Astrocyte (in vitro differentiated cells and primary cell): ENCODE results near the gene MSH5. TPM values are rescaled to one million over a fixed set of nuclear protein-coding genes. Genes with fewer than 3 reads are reported as not detected.

Experiments
- DNase-seq: peaks from one replicate; pipeline ENCODE4 v3.0.0-alpha.2; 2010; ENCODE audit warnings: low read depth
- FAIRE-seq: peaks from 2 replicates; lab custom pipeline; 2011; peaks lifted over from hg19 to GRCh38; lab: Jason Lieb, UNC
- H2AFZ ChIP-seq: 2 replicates; pipeline ENCODE4 v1.6.0; 2012; ENCODE audit warnings: low read depth, low read length, inconsistent platforms
- H3K27ac ChIP-seq: 2 replicates; pipeline ENCODE4 v1.5.1; 2011; ENCODE audit warnings: low read depth, low read length, inconsistent platforms
- H3K27me3 ChIP-seq: 2 replicates; pipeline ENCODE4 v1.6.0; 2011; ENCODE audit warnings: low read length, inconsistent platforms; ENCODE audit not compliant: insufficient read depth
- H3K36me3 ChIP-seq: 2 replicates; pipeline ENCODE4 v1.5.1; 2011; ENCODE audit warnings: low read length, inconsistent platforms; ENCODE audit not compliant: insufficient read depth
- H3K4me1 ChIP-seq: 2 replicates; pipeline ENCODE4 v1.5.1; 2011; ENCODE audit warnings: low read length, inconsistent platforms; ENCODE audit not compliant: insufficient read depth
- H3K4me2 ChIP-seq: 2 replicates; pipeline ENCODE4 v1.6.0; 2012; ENCODE audit warnings: low read length, inconsistent platforms
- H3K4me3 ChIP-seq: 2 replicates; pipeline ENCODE4 v1.5.1; 2011; ENCODE audit warnings: low read depth, mild to moderate bottlenecking, low read length, inconsistent platforms; ENCODE audit not compliant: insufficient read depth
- H3K79me2 ChIP-seq: 2 replicates; pipeline ENCODE4 v1.6.0; 2012; ENCODE audit warnings: mild to moderate bottlenecking, low read length, inconsistent platforms; ENCODE audit not compliant: insufficient read depth
- H3K9ac ChIP-seq: 2 replicates; pipeline ENCODE4 v1.6.0; 2012; ENCODE audit warnings: mild to moderate bottlenecking, low read length, inconsistent platforms
- H3K9me3 ChIP-seq: 2 replicates; pipeline ENCODE4 v1.5.1; 2012; ENCODE audit warnings: low read depth, mild to moderate bottlenecking, low read length, inconsistent platforms; ENCODE audit not compliant: insufficient read depth
- H4K20me1 ChIP-seq: 2 replicates; pipeline ENCODE4 v1.6.0; 2012; ENCODE audit warnings: low read length, inconsistent platforms; ENCODE audit not compliant: insufficient read depth
- H3K27ac Mint-ChIP-seq: one replicate; pipeline ENCODE4 v1.8.0; 2021; ENCODE audit warnings: mild to moderate bottlenecking, mixed read lengths; ENCODE audit not compliant: unreplicated experiment
- H3K27me3 Mint-ChIP-seq: one replicate; pipeline ENCODE4 v1.8.0; 2021; ENCODE audit warnings: low read depth, mixed read lengths; ENCODE audit not compliant: unreplicated experiment
- H3K36me3 Mint-ChIP-seq: one replicate; pipeline ENCODE4 v1.8.0; 2021; ENCODE audit warnings: low read depth, mixed read lengths; ENCODE audit not compliant: unreplicated experiment
- H3K4me1 Mint-ChIP-seq: one replicate; pipeline ENCODE4 v1.8.0; 2021; ENCODE audit warnings: low read depth, mixed read lengths; ENCODE audit not compliant: unreplicated experiment
- H3K4me3 Mint-ChIP-seq: one replicate; pipeline ENCODE4 v1.8.0; 2021; ENCODE audit warnings: mild to moderate bottlenecking, moderate library complexity, mixed read lengths; ENCODE audit not compliant: unreplicated experiment
- H3K9me3 Mint-ChIP-seq: one replicate; pipeline ENCODE4 v1.8.0; 2021; ENCODE audit warnings: mild to moderate bottlenecking, mixed read lengths; ENCODE audit not compliant: unreplicated experiment
- CTCF ChIP-seq: IDR thresholded peaks from 2 replicates; pipeline ENCODE4 v1.5.1; 2011; ENCODE audit warnings: low read depth, mild to moderate bottlenecking, inconsistent platforms, low read length, moderate library complexity; ENCODE audit not compliant: insufficient read depth
- EZH2 ChIP-seq: IDR thresholded peaks from 2 replicates; pipeline ENCODE4 v1.6.1; 2012; ENCODE audit warnings: mild to moderate bottlenecking, low read length, inconsistent platforms; ENCODE audit not compliant: insufficient read depth
- total RNA-seq: library from RNA; stranded (reverse); gene quantifications from 2 replicates; pipeline ENCODE4 v1.2.1, GENCODE V29; 2021

MSH5 gene
- total RNA-seq, 1 donor from 2014 or later: 6.8 TPM

DNA sequence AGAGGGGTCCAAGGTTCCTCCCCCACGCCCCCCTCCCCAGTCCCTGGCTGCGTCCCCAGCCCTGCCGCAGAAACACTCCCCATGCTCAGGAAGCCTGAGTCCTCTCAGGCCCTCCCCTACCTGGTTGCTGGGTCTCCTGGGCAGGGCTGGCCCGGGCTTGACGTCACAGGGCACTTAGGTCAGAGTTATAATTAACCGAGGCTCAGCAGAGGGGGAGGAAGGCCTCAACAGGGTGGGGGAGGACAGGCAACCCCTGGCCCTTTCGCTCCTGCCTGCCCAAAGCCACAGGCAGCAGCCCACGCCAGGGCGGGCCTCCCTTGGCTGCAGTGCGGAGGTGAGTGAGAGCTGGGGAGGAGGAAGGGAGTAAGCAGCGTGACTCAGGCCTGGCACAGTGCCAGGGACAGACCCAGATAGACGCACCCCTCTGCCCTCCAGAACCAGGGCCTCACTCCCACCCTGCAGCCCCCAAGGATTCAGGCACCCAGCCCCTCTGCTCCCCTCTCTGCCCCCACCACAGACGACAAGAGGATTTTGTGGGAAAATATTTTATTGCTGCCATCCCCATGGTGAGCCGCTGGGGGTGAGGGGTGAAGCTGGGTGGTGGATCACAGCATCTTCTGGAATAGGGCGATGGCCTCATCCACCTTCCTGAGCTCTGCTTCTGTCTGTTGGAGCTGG lies 37.3 kb downstream of the MSH5 start, which contains the start of gene VWA7:
Gene VWA7 (minus strand): TSS at position 340 of the 678 bp plus-strand sequence. CDS start 549 bp downstream, outside the sequence.
- no peak for FAIRE-seq
- peaks cover 19% of the 10 kb centered on the region for H3K36me3 Mint-ChIP-seq
- no peaks in the 10 kb centered on the region for H3K9me3 Mint-ChIP-seq

DNA sequence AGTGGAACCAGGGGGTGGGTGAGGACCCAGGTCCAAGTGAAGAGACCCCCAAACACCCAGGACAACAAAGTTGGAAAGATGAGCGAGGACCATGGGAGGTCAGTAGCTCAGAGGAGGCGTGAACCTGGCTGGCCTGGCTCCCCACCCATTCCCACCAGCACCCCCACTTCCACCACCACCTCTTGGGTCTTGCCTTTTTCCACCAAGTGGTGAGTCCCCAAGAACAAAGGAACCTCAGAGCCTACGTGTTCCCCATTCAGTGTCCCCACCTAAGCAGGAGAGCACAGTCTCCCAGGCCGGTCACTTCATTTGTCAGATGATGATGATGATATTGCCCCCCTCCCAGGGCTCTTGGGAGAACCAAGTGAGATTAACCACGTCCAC lies 37.9 kb downstream of the MSH5 start:
- peaks cover 21% of the 10 kb centered on the region for H3K36me3 Mint-ChIP-seq
- Histone ChIP-seq H3K9ac (no peak overlapping the region), H3K4me3 (no peak overlapping the region), H4K20me1 (peaks cover 9% of the 10 kb centered on the region), H3K27ac (peak overlapping the region; percentile 21), H3K36me3 (no peaks in the 10 kb centered on the region), H3K9me3 (no peaks in the 10 kb centered on the region), H3K79me2 (no peaks in the 10 kb centered on the region), H3K4me2 (peak overlapping the region; percentile 81), H3K4me1 (peaks cover 16% of the 10 kb centered on the region), H3K27me3 (no peaks in the 10 kb centered on the region), H2AFZ (no peak overlapping the region)
- DNase-seq: no peak
- FAIRE-seq: no peak
- H3K27me3 Mint-ChIP-seq: no peaks in the 10 kb centered on the region
- H3K9me3 Mint-ChIP-seq: no peaks in the 10 kb centered on the region
- no peak overlapping the region for H3K27ac Mint-ChIP-seq
- H3K4me1 Mint-ChIP-seq: peaks cover 6% of the 10 kb centered on the region
- TF ChIP-seq CTCF: no peak
- H3K4me3 Mint-ChIP-seq: no peak overlapping the region

More for the DNA sequence above, 37.3 kb downstream of the MSH5 start, which contains the start of gene VWA7:
- Mint-ChIP-seq H3K4me3 (no peak within 1 kb of the TSS), H3K4me1 (peaks cover 6% of the 10 kb centered on the region), H3K27me3 (no peaks in the 10 kb centered on the region), H3K27ac (peak within 1 kb of the TSS; percentile 41)
- peak; percentile 66 for DNase-seq
- Histone ChIP-seq H3K27ac (peak within 1 kb of the TSS; percentile 21), H3K9me3 (no peaks in the 10 kb centered on the region), H3K9ac (peak within 1 kb of the TSS; percentile 46), H3K4me1 (peaks cover 16% of the 10 kb centered on the region), H4K20me1 (peaks cover 9% of the 10 kb centered on the region), H3K36me3 (no peaks in the 10 kb centered on the region), H2AFZ (no peak within 1 kb of the TSS), H3K27me3 (no peaks in the 10 kb centered on the region), H3K4me2 (peak within 1 kb of the TSS; percentile 81), H3K79me2 (no peaks in the 10 kb centered on the region), H3K4me3 (no peak within 1 kb of the TSS)
- TF ChIP-seq CTCF (no peak), EZH2 (no peak)

GRCh38 chr6:31778193-31778592 lies 38.4 kb downstream of the MSH5 start:
- Histone ChIP-seq H2AFZ (no peak overlapping the region), H3K4me1 (peaks cover 16% of the 10 kb centered on the region), H3K36me3 (peaks cover 3% of the 10 kb centered on the region), H3K4me3 (no peak overlapping the region), H3K4me2 (no peak overlapping the region), H3K27me3 (no peaks in the 10 kb centered on the region), H3K9ac (no peak overlapping the region), H4K20me1 (peaks cover 9% of the 10 kb centered on the region), H3K79me2 (no peaks in the 10 kb centered on the region), H3K9me3 (no peaks in the 10 kb centered on the region), H3K27ac (no peak overlapping the region)
- Mint-ChIP-seq H3K4me3 (no peak overlapping the region), H3K36me3 (peaks cover 26% of the 10 kb centered on the region), H3K4me1 (peaks cover 6% of the 10 kb centered on the region), H3K27me3 (no peaks in the 10 kb centered on the region), H3K27ac (no peak overlapping the region), H3K9me3 (no peaks in the 10 kb centered on the region)
- FAIRE-seq (no peak), DNase-seq (no peak)
- TF ChIP-seq CTCF (no peak), EZH2 (no peak)
